GM21367 (cell line): ENCODE measurements around the gene KDM8.
A peak's percentile ranks its signal among the peaks of the same experiment; 100 is the strongest.

Source experiments
- ATAC-seq: cut with Tn5 transposase; IDR thresholded peaks from one replicate; pipeline ENCODE4 v1.9.1; 2021; ENCODE audit not compliant: unreplicated experiment

Gene KDM8

DNA sequence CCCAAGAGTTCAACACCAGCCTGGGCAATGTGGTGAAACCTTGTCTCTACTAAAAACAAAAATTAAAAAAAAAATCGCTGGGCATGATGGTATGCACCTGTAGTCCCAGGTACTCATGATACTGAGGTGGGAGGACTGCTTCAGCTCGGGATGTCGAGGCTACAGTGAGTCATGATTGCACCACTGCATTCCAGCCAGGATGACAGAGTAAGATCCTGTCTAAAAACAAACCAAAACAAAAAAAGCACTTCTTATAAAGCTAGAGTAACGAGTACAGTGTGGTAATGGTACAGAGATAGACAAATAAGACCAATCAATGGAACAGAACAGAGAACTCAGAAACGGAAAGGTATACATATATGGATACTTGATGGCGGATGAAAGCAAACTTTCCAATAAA is 60.8 kb downstream of the KDM8 start:
- no peak for ATAC-seq

DNA sequence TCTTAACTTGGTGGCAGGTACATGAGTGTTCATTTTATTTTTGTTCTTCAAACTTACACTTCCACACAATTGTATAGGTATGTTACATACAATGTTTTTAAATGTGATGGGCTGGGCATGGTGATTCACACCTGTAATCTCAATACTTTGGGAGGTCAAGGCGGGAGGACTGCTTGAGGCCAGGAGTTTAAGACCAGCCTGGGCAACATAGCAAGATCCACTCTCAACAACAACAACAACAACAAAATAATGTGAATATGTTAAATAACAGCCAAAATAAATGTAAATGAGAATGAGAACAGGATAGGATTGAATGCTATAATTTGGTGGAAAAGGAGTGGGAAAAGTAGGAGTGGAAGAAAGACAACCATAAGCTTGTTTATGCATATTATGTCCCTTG is 62.7 kb downstream of the KDM8 start:
- no peak for ATAC-seq

DNA sequence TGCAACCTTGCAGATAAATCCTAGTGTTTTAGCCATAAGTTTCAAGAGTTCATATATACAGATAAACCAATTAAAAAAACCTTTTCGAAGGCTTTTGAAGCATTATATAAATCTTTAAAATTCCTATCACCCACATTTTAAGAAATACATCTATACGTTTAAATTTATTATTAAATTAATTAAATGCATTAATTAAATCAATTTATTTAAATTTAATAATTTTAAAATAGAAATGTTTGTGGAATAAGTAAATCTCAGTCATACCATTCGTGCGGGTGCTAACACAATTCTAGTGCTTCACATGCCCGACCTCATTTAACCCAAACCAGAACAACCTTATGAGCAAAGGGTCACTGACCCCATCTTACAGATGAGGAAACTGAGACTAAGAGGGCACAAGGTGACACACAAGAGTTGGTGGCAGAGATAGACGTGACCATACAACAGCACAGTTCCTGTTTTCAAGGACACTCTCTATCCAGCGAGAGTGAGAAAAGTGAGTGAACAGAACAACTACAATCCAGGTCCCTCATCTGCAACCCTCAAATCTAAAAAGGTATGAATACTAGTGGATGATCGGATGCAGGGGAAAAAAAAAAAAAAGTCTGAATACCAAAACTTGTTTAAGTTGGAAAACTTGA is 63.8 kb downstream of the KDM8 start:
- ATAC-seq = no peak

DNA sequence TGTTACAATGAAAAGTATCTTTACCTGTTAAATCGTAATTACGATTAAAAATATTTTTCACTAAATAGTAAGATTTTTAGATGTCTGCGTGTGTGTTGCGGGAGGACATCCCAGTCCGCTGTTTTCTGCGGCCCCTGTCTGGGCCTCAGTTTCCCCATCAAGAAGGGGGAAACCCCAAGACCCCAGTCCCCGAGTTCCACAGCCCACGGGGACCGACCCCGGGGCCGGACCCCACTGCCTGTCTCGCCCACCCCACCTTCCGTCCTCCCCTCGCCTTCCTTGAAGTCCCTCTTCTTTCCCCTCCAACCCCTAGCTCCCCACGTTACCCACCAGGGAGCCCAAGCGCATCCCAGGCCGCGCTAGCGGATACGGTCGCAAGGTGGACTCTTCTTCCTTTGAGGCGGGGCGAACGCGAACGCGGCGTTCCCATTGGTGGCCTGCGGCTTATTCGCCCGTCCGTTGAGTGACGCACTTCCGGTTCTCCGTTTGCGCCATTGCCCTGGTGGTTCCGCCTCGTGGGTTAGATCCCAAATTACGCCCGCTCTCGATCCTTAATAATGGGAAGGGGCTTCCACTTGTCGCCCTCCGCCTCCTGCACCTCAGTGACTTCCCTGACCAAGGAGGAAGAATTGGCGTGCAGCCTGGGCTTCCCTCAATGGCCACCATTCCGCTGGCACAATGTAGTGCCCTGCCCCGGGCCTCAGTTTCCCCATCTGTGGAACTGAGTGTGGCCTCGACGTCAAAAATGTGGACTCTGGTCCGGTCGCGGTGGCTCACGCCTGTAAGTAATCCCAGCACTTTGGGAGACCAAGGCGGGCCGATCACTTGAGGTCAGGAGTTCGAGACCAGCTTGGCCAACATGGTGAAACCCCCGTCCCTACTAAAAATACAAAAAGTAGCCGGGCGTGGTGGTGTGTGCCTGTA is 65.3 kb downstream of the KDM8 start, which contains the start of gene NSMCE1:
Gene NSMCE1 (minus strand): TSS at position 397 of the 924 bp plus-strand sequence. CDS start 11,202 bp downstream, outside the sequence.
- ATAC-seq = peak; percentile 91

DNA sequence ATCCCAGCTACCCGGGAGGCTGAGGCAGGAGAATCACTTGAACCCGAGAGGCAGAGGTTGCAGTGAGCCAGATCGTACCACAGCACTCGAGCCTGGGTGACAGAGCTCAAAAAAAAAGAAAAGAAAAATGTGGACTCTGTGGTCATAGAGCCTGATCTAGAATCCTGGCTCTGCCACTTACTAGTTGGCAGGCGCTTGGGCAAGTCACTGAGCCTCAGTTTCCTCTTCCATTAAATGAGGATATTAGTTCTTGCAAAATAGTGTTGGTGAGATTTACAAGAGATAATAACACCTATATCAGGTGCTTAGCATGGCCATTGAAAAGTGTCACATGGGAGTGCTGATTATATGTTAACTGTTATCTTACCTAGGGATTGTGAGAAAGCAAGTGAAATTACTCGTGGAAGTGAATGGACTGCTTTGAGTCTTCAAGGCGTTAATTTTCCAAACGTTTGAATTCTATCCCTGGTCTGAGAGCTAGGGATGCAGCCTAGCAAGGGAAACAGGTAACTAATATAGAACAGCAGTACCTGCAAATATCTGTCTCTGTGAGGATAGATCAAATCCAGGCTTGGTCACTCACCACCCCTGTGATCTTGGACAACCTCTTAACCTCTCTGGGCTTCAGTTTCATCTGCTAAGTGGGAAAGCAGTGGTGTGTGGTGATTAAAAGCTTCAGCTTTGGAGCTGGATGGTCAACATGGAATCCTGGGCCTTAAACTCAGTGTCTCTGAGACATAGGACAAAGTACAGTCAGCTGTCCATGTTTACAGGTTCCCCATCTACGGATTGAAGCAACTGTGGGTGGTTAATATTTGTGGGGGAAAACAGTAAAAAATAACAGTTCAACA is 66.2 kb downstream of the KDM8 start:
- ATAC-seq = no peak

DNA sequence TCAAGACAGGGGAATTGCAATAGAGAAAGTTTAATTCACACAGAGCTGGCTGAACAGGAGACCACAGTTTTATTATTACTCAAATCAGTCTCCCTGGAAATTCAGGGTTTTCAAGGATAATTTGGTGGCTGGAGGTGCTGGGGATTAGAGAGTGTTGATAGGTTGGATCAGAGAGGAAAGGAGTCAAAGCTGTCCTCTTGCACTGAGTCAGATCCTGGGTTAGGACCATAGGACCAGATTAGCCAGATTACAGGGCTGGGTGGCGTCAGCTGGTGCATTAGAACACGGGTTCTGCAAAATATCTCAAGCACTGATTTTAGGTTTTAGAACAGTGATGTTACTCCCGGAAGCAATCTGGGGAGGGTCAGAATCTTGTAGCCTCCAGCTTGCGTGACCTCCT is 67.0 kb downstream of the KDM8 start:
- no peak for ATAC-seq
